Activated naive CD8-positive, alpha-beta T cell treated with anti-CD3 and anti-CD28 coated beads for 36 hours (primary cell): ENCODE results near the gene ATP5F1B. TPM values are rescaled to one million over a fixed set of nuclear protein-coding genes. Genes with fewer than 3 reads are reported as not detected.
A peak's percentile ranks its signal among the peaks of the same experiment; 100 is the strongest.

Source experiments
- DNase-seq: peaks from one replicate; pipeline ENCODE4 v3.0.0; 2021
- H3K27ac Mint-ChIP-seq: one replicate; pipeline ENCODE4 v1.8.0; 2022; ENCODE audit warnings: mild to moderate bottlenecking, moderate library complexity, mixed read lengths
- H3K27me3 Mint-ChIP-seq: one replicate; pipeline ENCODE4 v1.8.0; 2022; ENCODE audit warnings: mild to moderate bottlenecking, mixed read lengths
- H3K36me3 Mint-ChIP-seq: one replicate; pipeline ENCODE4 v1.8.0; 2021; ENCODE audit warnings: mild to moderate bottlenecking, mixed read lengths
- H3K4me1 Mint-ChIP-seq: one replicate; pipeline ENCODE4 v1.8.0; 2021; ENCODE audit warnings: mixed read lengths
- H3K4me3 Mint-ChIP-seq: one replicate; pipeline ENCODE4 v1.8.0; 2022; ENCODE audit warnings: mild to moderate bottlenecking, moderate library complexity, mixed read lengths
- H3K9me3 Mint-ChIP-seq: one replicate; pipeline ENCODE4 v1.8.0; 2022; ENCODE audit warnings: mixed read lengths
- total RNA-seq, 2 experiments: library from RNA; stranded (reverse); gene quantifications; one replicate each; pipeline ENCODE4 v1.2.3, GENCODE V29; 2021

Gene ATP5F1B
- total RNA-seq, 2 experiments from 2014 or later, result 996 to 1,010 TPM

DNA sequence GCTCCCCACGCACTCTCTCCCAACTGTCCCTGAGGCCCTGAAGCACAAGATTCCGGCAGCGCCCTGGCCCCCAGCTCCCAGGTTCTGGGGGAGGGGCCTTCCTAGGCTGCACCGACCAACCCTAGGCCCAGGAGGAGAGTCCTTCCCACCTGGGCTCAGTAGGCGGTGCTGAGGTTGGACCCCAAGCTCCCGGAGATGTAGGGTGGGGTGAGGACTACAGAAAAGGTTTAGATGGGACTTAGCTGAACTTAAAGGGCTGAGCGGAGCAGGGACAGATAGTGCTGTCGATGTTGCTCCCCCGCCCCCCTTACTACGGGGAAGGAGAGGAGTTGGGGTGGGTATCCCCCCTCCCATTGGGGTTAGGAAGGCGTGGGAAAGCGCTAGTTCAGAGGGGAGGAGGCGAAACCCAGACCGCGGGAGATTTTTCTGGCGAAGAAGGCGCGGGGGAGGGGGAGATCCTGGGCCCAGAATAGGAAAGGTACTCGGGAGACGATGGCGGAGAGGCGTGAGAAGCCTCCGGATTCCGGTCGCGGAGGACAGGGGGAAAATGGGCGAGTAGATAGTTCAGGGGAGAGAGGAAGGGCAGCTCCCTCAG is 11.4 kb downstream of the ATP5F1B start:
- DNase-seq, result peak; percentile 31
- H3K27ac Mint-ChIP-seq, result peak overlapping the region; percentile 85
- H3K4me1 Mint-ChIP-seq, result peaks cover 71% of the 10 kb centered on the region
- H3K36me3 Mint-ChIP-seq, result peaks cover 17% of the 10 kb centered on the region
- H3K9me3 Mint-ChIP-seq, result no peaks in the 10 kb centered on the region
- H3K4me3 Mint-ChIP-seq, result peak overlapping the region; percentile 96
- no peaks in the 10 kb centered on the region for H3K27me3 Mint-ChIP-seq

- Mint-ChIP-seq H3K9me3 (no peaks in the 10 kb centered on the region), H3K4me1 (peaks cover 74% of the 10 kb centered on the region), H3K27me3 (no peaks in the 10 kb centered on the region), H3K4me3 (peak overlapping the region; percentile 96), H3K27ac (no peak overlapping the region), H3K36me3 (peaks cover 15% of the 10 kb centered on the region)
- no peak for DNase-seq
Measured at GRCh38 chr12:56633468-56634241, 12.1 kb downstream of the ATP5F1B start.

DNA sequence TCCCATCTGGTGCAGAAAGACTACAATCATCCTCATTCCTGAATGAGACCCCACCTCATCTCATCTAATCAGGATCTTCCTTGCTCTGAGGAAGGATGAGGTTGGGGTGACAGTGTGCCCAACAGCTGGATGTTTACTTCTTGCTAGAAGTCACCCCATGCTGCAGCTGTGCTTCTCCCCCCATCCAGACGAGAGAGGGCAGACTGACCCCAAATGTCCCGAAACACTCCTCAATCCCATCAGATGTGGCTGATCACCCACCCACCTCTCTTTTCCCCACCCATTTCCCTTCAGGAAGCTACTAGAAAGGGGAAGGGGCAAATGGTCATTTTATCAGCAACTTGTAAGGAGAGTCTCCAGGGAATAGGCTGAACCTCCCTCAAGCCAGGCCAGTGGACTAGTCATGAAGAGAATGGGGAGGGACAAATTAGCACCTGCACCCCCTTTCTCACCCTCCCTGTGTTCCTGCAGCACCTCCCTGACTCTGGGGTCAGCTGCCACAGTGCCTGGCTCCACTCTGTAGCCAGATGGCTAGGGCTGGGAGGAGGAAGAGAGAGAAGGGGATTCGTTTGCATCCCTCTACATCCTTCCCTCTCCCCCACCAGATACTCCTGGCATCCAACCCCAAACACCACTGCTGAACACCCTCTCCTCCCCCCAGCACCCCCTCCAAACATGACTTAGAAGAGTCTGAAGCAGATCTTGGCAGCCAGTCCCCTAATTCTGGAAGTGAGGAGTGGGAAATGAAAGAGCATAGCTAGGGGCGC is 12.9 kb downstream of the ATP5F1B start:
- no peak for DNase-seq
- H3K27me3 Mint-ChIP-seq, result no peaks in the 10 kb centered on the region
- peak overlapping the region; percentile 82 for H3K27ac Mint-ChIP-seq
- peaks cover 16% of the 10 kb centered on the region for H3K36me3 Mint-ChIP-seq
- H3K9me3 Mint-ChIP-seq, result no peaks in the 10 kb centered on the region
- peaks cover 75% of the 10 kb centered on the region for H3K4me1 Mint-ChIP-seq
- H3K4me3 Mint-ChIP-seq, result peak overlapping the region; percentile 42

DNA sequence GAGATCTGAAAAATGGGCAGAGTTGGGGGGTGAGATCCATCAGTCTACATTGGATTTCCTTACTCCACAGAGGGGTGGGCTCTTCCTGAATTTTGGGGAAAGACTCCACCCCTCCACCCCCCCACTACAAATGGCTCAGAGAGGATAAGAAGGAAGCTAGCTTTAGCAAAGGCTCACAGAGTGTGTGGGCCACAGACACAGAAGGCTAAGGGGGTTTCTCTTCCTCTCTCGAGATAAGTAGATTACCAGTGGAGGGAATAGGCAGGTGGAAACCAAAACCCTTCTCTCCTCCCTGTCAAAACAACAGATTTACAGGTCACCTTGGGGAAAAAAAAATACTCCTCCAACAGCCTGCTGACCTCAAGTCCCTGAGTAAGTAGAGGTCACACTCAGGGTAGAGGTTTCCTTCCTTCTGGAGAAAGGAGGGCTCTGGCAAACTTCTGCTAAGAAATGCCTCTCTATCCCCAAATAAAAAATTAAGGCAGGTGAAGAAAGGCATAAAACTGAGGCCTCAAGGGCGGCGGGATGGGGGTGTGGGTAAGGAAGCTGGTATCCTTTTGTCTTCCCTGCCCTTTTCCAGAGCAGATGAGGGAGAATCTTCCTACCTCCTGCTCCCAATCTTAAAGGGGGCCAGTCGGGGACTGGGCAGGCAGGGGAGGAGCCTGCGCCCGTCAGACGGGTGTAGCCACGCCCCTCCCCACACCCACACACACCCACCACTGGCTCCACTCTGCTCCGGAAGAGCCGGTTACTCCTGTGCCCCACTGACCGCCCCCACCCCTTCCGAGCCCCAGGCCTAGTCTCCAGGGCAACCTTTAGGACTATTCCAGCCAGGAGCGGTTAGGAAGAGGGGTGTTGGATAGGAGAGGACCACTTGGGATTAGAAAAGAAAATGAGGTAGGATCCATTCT is 13.7 kb downstream of the ATP5F1B start:
- H3K4me1 Mint-ChIP-seq, result peaks cover 72% of the 10 kb centered on the region
- peak overlapping the region; percentile 42 for H3K4me3 Mint-ChIP-seq
- H3K9me3 Mint-ChIP-seq, result no peaks in the 10 kb centered on the region
- peaks cover 8% of the 10 kb centered on the region for H3K36me3 Mint-ChIP-seq
- peak overlapping the region; percentile 82 for H3K27ac Mint-ChIP-seq
- DNase-seq, result peak; percentile 68
- no peaks in the 10 kb centered on the region for H3K27me3 Mint-ChIP-seq

DNA sequence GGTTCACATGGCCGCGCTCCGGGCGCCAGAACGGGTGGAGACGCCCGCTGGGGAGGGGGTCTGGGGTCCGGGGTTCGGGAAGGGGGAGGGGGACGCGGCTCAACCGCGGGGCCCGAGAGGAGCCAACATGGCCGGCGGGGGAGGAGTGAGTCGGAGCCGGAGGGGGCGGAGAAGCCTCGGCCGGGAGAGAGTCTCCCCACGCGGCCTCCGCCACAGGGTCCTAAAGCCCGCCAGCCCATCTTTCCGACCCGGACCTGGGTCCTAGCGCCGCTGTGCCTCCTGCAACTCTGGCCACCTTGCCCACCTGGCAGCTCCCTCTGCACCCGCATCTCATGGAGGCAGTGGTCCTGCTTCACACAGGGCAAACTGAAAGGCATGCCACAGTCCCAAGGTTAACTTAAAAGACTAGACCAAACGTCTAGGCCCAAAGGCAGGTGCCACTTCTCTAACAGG is 15.6 kb downstream of the ATP5F1B start, which contains the start of gene BAZ2A:
Gene BAZ2A (minus strand): TSS at position 147 of the 453 bp plus-strand sequence. CDS start 12,796 bp downstream, outside the sequence.
- peak; percentile 88 for DNase-seq
- peaks cover 77% of the 10 kb centered on the region for H3K4me1 Mint-ChIP-seq
- H3K9me3 Mint-ChIP-seq, result no peaks in the 10 kb centered on the region
- H3K27me3 Mint-ChIP-seq, result no peaks in the 10 kb centered on the region
- peak within 1 kb of the TSS; percentile 82 for H3K27ac Mint-ChIP-seq
- peak within 1 kb of the TSS; percentile 98 for H3K4me3 Mint-ChIP-seq
- peaks cover 18% of the 10 kb centered on the region for H3K36me3 Mint-ChIP-seq

- no peaks in the 10 kb centered on the region for H3K27me3 Mint-ChIP-seq
- H3K4me3 Mint-ChIP-seq, result peak overlapping the region; percentile 98
- peaks cover 18% of the 10 kb centered on the region for H3K36me3 Mint-ChIP-seq
- H3K9me3 Mint-ChIP-seq, result no peaks in the 10 kb centered on the region
- H3K27ac Mint-ChIP-seq, result peak overlapping the region; percentile 82
- H3K4me1 Mint-ChIP-seq, result peaks cover 76% of the 10 kb centered on the region
- peak; percentile 52 for DNase-seq
Measured at GRCh38 chr12:56629459-56630179, 16.2 kb downstream of the ATP5F1B start.

DNA sequence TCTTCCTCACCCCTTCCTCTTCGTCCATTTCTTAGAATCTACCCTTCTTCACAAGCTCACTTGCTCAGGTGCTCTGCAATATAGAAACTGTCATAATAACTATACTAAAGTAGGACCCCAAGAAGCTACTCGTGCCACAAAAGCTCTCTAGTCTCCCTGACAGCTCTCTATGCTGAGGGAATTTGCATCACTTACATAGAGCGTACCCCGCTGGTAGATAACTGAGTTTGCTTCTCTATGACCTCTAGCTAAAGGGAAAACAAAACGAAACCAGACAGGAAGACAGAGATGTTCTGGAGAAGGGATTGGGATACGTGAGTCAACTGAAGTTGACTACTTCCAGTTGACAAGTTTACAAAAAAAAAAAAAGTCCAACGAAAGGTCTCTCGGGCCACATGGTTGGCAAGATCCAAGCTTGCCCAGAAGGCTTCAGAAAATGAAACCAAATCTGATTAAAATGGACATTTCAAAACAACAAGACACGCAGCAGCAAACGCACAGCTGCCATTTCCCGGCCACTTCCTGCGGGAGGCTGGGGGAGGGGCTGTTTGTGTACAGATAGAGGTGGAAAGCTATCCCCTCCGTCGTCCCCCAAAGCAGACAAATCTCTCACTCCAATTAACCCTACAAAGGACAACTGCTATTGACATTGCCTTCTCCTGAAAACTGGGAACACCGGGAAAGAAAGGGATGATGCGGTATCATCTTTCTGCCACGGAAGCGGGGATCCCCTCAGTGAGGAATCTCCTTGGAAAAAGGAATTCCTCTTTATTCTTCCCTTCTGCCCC is 16.9 kb downstream of the ATP5F1B start:
- Mint-ChIP-seq H3K4me3 (peak overlapping the region; percentile 98), H3K27me3 (no peaks in the 10 kb centered on the region), H3K36me3 (peaks cover 21% of the 10 kb centered on the region), H3K27ac (peak overlapping the region; percentile 82), H3K9me3 (no peaks in the 10 kb centered on the region), H3K4me1 (peaks cover 78% of the 10 kb centered on the region)
- DNase-seq, result peak; percentile 69

- no peak overlapping the region for H3K4me3 Mint-ChIP-seq
- peak overlapping the region; percentile 66 for H3K27ac Mint-ChIP-seq
- DNase-seq, result no peak
- no peaks in the 10 kb centered on the region for H3K9me3 Mint-ChIP-seq
- peaks cover 24% of the 10 kb centered on the region for H3K36me3 Mint-ChIP-seq
- no peaks in the 10 kb centered on the region for H3K27me3 Mint-ChIP-seq
- H3K4me1 Mint-ChIP-seq, result peaks cover 67% of the 10 kb centered on the region
Measured at GRCh38 chr12:56626701-56627100, 19.1 kb downstream of the ATP5F1B start.

DNA sequence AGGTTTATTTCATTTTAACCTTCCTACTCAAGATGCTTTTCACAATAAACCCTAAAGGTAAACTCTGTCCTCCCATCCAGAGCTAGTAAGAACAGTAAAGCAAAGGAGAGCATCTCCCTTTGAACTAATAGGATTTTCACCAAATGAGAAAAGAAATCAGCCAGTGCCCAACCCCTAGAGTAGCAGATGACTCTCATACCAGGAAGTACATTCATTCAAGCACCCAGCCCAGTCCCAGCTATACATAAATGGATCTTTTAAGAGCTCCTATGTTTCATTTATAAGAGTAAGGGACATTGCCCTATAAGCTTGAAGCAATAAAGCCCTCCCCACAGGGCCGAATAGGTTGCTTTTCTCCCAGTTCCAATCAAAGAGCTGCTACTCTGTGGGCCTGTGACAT is 23.2 kb downstream of the ATP5F1B start:
- no peaks in the 10 kb centered on the region for H3K9me3 Mint-ChIP-seq
- H3K4me3 Mint-ChIP-seq, result no peak overlapping the region
- H3K27me3 Mint-ChIP-seq, result no peaks in the 10 kb centered on the region
- peaks cover 26% of the 10 kb centered on the region for H3K36me3 Mint-ChIP-seq
- peak overlapping the region; percentile 4 for H3K27ac Mint-ChIP-seq
- no peak for DNase-seq
- H3K4me1 Mint-ChIP-seq, result peaks cover 52% of the 10 kb centered on the region

DNA sequence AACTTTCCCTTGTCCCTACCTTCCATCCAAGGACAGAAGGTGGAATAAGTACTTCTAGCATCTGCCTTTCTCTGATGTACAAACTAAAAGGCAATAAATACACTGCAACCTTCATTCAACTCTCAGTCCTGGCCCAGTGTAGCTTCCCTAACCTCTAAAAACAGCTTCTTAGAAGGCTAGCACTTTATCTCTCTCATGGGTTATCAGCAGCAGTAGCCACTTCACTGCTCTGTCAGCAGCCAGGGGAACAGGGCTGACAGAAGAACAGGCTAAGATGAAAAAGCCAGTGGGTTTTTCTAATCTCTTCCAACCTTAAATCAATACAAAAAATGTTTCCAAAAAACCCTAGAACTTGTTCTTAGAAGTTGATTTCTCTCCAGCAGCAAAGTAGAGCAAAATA is 28.9 kb downstream of the ATP5F1B start:
- Mint-ChIP-seq H3K4me3 (no peak overlapping the region), H3K27me3 (no peaks in the 10 kb centered on the region), H3K27ac (peak overlapping the region; percentile 39), H3K4me1 (peaks cover 20% of the 10 kb centered on the region), H3K9me3 (no peaks in the 10 kb centered on the region), H3K36me3 (peaks cover 29% of the 10 kb centered on the region)
- no peak for DNase-seq

GRCh38 chr12:56616244-56616643 is 29.5 kb downstream of the ATP5F1B start:
- Mint-ChIP-seq H3K4me3 (no peak overlapping the region), H3K4me1 (peaks cover 19% of the 10 kb centered on the region), H3K27me3 (no peaks in the 10 kb centered on the region), H3K27ac (peak overlapping the region; percentile 32), H3K9me3 (no peaks in the 10 kb centered on the region), H3K36me3 (peaks cover 34% of the 10 kb centered on the region)
- no peak for DNase-seq

GRCh38 chr12:56614627-56615026 is 31.2 kb downstream of the ATP5F1B start:
- H3K4me3 Mint-ChIP-seq, result no peak overlapping the region
- no peaks in the 10 kb centered on the region for H3K9me3 Mint-ChIP-seq
- H3K36me3 Mint-ChIP-seq, result peaks cover 40% of the 10 kb centered on the region
- H3K27me3 Mint-ChIP-seq, result no peaks in the 10 kb centered on the region
- H3K4me1 Mint-ChIP-seq, result peaks cover 11% of the 10 kb centered on the region
- peak overlapping the region; percentile 12 for H3K27ac Mint-ChIP-seq
- no peak for DNase-seq

GRCh38 chr12:56604355-56604754 is 41.4 kb downstream of the ATP5F1B start:
- Mint-ChIP-seq H3K4me3 (no peak overlapping the region), H3K4me1 (no peaks in the 10 kb centered on the region), H3K9me3 (no peaks in the 10 kb centered on the region), H3K27me3 (no peaks in the 10 kb centered on the region), H3K36me3 (peaks cover 9% of the 10 kb centered on the region), H3K27ac (no peak overlapping the region)
- DNase-seq, result no peak
